Left kidney (tissue), 2 donors: ENCODE results near the gene COMMD1. TPM values are rescaled to one million over a fixed set of nuclear protein-coding genes. Genes with fewer than 3 reads are reported as not detected.
"Not testable (repeated sequence)": the region's sequence is repeated elsewhere in the genome, so short reads cannot be mapped to it uniquely, and the experiment has no call there.

Experiments used
- DNase-seq: peaks from one replicate; pipeline ENCODE4 v3.0.0-alpha.2; 2013
- polyA plus RNA-seq: library from polyadenylated mRNA; unstranded; fragments of 120-200 nt; gene quantifications from one replicate; pipeline ENCODE4 v1.2.1, GENCODE V29; 2013; ENCODE audit not compliant: insufficient read length

Gene COMMD1
- polyA plus RNA-seq, 1 donor, result 77.0 TPM

DNA sequence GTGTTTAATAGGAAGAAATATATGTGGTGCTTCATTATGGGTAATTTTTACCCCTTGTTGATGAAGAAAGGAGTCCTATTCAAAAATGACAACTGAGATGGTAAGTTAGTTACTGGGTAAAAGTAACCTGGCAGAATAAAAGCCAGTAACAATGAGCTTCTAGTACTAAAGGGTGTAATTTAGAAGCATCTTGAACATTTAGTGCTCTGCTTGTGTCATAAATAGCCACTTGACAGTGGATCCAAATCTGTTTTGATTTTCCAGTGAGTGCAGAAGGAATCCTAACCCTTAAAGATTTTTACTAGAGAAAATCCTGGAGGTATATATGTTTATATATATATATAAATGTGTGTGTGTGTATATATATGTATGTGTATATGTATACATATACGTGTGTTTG, 15.1 kb downstream of the COMMD1 start:
- DNase-seq, result no peak

- no peak for DNase-seq
Measured at GRCh38 chr2:61922714-61923113, 17.2 kb downstream of the COMMD1 start.

DNA sequence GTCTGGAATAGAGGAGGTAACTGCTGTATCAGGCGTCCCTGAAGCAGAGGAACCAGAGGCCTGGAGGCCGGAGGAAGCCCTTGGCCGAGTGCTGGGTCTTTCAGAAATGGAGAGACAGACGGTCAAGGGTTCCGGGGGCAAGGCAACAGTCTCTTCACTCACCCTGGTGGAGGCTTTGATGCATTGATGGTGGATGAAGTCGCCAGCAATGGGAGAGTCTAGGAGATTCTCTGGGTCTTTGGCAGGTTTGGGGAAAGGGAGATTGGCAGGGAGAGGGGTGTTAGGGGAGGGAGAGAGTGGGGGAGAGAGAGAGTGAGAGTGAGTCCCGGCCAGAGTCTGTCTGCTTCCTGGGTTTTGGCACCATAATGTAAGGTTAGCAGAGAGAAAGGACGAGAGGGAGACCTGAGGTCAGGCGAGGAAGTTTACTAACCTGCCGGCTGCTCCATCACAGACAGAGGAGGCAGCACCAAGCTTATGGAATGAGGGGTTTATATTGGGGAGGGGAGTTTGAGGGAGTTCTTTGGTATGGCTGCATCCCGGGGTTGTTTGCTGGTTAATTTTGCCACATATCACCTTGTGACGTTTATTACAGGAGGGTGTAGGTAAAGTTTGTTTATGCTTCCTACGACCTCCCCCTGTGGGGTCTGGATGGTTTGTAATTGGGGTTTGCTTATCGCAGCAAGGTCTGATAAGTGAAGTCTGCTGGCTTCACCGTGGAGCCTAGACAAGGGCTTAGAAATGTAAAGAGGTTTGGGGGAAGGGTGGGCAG, 19.6 kb downstream of the COMMD1 start:
- DNase-seq, result no peak

GRCh38 chr2:61926531-61927477, 21.3 kb downstream of the COMMD1 start:
- no peak for DNase-seq

GRCh38 chr2:61928826-61929461, 23.5 kb downstream of the COMMD1 start:
- DNase-seq, result no peak

DNA sequence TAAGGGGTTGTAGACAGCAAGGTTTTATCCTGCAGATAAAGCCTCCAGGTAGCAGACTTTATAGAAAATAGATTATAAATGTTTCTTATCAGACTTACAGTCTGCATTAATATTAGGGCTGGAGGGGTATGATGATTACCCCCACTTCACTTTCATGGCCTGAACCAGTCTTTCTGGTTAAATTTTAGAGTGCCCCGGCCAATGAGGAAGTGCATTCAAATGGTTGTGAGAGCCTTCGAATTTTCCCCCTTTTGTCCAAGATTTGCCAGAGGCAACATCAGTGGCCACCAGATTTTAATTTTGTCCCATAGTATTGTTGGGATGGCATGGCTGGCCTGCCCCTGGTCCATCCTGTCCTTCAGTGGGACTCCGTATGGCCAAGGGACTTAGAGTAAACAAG, 31.6 kb downstream of the COMMD1 start:
- no peak for DNase-seq

- DNase-seq, result no peak
Measured at GRCh38 chr2:61937886-61938285, 32.4 kb downstream of the COMMD1 start.

DNA sequence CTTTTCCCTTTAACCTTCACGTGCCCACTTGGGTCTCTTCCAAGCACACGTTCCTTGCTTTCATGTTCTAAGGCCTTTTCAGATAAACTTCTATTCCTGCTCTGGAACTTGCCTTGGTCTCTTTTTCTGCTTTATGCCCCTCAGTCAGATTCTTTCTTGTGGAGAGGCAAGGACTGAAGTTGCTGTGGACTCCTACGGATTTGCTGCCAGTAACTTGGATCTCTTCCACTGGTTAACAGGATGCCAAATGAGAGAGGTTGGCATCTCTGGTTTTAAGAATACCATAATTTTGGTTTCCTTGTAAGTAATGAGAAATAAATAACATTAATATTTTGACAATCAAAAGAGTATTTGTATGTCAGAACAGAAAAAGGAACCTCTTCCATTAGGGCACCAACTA, 33.0 kb downstream of the COMMD1 start:
- no peak for DNase-seq

DNA sequence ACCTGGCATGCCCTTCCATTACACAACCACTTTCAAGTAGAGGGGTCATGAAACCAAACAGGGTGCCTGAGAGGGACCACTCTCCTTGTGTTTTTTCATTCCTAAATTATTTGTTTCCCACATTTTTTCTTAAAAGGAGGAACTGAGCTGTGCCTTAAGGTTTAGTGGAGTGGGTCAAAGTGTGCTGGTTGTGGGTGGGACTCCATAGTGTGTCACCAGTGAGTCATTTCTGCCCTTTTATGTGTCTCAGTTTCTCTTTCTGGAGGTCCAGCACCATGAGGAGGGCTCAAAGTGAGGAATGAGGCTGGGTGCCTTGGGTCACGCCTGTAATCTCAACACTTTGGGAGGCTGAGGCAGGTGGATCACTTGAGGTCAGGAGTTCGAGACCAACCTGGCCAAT, 37.8 kb downstream of the COMMD1 start:
- no peak for DNase-seq

DNA sequence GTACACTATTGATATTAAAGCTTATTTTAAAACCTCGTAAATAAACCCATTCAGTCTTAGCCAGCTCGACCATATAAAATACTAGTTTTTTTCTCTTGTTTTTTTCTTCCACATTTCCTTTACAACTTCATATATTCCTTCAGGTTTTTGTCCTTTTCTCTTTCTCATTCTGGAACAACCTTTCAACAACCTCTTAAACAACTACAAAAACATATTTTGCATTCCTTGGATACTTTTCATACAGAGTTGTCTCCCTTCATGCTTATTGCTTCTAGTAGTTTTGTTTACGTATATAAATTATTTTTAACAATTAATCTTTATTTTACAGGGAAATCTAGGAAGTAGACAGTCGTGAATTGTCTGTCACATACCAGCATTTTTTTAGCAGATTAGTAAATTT, 41.2 kb downstream of the COMMD1 start:
- DNase-seq, result no peak

DNA sequence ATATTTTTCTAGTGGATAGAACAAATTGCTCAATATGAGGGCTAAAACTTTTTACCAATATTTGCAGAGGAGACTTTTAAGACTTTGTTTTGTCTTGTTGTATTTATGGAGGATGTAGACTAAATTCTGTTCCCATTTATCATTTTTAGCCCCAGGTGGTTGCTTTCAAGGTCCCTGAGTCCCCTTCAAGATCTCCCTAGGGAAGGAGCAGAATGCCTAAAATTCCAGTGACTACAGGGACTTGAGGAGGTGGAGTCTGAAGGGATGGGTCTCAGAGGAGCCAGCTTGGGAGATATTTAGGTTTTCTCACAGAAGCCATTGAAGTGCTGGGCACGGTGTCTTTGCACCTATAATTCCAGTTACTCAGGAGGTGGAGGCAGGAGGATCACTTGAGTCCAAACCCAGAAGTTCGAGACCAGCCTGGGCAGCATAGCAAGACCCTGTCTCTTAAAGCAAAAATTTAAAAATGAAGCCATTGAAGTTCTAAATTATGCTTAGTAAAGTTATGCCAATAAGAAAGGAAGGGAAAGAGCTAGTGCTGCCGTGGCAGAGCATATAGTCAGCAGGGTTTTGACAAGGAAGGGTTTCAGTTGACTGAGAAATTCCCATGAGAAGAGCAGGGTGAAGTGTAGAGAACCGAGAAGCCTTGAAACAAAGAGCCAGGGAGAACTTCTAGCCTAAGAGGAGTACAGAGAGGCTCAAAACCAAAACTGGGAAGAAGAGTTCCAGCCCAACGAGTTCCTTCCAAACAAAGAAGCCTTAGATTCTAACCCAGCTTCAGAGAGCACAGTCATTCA, 43.4 kb downstream of the COMMD1 start:
- no peak for DNase-seq

- no peak for DNase-seq
Measured at GRCh38 chr2:61949458-61949713, 43.9 kb downstream of the COMMD1 start.

DNA sequence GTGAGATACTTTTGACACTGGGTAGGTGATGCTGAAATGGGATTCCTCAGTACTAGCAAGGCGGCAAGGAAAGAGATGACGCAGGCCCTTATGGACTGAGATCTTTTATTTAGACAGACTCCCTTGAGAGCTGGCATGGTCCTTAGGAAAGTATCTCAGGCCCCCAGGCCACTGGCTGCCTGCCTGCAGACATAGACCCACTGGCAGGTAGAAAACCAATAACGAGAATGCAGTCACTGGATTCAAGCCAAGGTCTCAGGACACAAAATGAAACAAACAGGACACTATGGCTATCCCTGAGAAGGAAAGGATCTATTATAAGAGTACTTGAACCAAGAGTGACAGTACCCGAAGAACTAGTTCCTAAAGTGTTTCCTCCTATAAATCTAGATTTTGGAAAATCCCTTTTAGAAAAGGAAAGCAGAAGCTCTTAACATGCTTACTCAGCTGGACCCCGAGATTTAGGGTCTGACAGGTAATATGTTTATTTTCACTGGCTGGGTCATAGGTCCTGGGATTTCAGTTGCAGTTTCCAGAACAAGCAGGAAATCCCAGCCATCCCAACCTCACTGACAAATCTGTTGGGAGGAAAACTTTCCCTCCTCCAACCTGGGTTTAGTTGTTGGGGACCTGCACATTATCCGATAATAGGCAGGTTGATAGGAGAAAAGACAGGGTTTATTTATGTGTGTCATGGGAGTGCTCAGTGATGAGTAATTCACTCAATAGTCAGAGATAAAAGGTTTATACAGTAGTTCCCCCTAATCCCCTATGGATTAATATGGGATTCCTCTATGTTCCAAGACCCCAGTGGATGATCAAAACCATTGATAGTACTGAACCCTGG, 44.5 kb downstream of the COMMD1 start:
- DNase-seq, result peak; percentile 63

- DNase-seq, result no peak
Measured at GRCh38 chr2:61950571-61951315, 45.3 kb downstream of the COMMD1 start.

DNA sequence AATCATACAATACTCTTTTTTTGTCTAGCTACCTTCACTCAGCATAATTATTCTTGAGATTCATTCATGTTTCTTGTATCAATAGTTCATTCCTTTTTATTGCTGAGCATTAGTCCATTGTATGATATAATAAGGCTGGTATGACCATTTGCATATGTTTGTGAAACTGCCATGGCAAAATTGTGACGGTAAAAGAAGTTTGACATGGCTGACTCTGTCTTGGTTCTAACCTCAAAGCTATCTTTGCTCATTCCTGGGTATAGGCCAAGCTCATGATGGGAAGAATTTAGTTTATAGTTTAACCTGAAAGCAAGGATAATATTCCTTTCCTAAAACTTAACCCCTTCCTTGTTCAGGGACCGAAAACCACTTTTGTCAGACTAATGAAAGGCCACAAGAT, 46.4 kb downstream of the COMMD1 start:
- no peak for DNase-seq

GRCh38 chr2:61952288-61952687, 46.8 kb downstream of the COMMD1 start:
- no peak for DNase-seq

DNA sequence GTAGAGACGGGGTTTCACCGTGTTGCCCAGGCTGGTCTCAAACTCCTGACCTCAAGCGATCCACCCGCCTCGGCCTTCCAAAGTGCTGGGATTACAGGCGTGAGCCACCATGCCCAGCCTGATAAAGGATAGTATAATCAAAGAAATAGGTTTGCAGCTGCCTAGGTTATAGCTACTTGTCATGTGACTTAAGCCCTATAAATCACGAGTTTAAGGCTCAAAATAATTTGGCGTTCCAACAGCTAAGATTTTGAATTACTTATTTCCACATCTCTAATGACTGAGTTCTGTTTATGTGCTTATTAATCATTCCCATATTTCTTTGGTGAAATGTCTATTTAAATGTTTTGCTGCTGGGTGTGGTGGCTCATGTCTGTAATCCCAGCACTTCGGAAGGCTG, 49.4 kb downstream of the COMMD1 start:
- not testable (repeated sequence) for DNase-seq

DNA sequence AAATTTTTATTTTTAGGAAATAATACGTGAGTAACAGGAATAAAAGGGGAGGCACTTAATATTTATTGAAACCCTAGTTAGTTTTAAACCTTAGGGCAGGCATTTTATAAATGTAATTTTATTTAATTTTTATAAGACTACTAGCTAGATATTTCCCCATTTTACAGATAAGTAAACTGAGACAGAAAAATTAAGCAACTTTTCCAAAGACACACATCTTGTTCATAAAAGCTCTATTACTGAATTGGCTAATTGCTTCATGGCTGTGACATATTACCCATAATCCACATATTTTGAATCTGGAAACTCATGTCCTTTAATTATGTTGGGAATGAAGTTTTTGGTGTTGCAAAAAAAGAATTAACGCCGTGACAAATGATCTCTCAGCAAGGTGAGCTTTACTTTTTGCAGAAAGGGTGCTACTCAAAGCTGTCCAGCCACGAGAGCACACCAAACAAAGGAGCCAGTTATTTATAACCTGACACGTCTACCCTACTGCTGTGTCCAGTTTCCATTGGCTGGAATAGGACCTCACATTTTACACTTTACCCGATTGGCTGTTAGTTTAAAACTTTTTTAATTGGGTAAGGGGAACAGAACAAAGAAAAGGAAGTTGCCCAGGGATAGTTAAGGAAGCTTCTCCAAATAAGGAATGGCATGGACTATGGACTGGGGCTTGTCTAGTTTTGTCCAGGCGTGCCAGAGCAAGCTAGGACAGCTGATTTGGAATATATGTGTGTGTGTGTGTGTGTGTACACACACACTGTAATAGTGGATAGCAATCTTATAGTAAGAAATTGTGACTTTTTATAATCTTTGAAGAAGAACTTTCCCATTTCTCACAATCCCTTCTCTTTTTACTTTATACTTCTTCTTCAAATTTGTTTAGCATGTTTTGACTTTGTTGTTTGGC, 54.2 kb downstream of the COMMD1 start:
- no peak for DNase-seq

DNA sequence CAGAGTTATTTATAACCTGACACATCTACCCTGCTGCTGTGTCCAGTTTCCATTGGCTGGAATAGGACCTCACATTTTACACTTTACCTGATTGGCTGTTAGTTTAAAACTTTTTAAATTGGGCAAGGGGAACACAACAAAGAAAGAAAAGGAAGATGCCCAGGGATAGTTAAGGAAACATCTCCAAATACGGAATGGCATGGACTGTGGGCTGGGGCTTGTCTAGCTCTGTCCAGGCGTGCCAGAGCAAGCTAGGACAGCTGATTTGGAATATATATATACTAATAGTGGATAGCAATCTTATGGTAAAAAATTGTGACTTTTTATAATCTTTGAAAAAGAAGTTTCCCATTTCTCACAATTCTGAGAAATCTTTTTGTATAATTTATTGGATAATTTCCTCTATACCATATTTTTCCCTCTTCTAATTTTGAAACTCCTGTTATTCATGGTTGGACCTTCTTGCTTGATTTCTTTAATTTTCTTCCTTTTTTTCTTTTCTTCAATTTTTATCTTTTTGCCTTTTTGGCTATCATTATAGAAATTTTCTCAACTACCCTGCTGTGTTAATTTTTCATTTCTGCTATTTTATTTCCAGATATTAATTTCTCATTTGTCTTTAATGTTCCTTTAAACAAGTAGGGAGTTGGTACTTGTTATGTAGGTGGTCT, 55.9 kb downstream of the COMMD1 start:
- DNase-seq, result no peak
